Measurements from ENCODE around the gene ARL16.

GRCh38 chr17:81660441-81660840, 23.2 kb downstream of the ARL16 start:
- TF ChIP-seq POLR2AphosphoS5 (IDR thresholded peaks at IDR 0.05; ENCODE audit: low read depth) (no peak), CTCF (IDR thresholded peaks at IDR 0.05; ENCODE audit: insufficient read depth, low read length) (no peak), REST (IDR thresholded peaks at IDR 0.05; ENCODE audit: insufficient replicate concordance, low read depth) (no peak), GABPA (IDR thresholded peaks at IDR 0.05; ENCODE audit: low read depth) (no peak), SPI1 (IDR thresholded peaks at IDR 0.05; ENCODE audit: borderline replicate concordance, low read depth) (no peak)

Measured in HL-60 (cell line).